Testis (tissue), 2 donors: Measurements from ENCODE around the gene RAB7B.

Source experiments
- POLR2A ChIP-seq: fragments of 450-650 bp; IDR thresholded peaks from one replicate; pipeline ENCODE4 v1.6.1; 2017; ENCODE audit warnings: antibody characterized with exemption, mild to moderate bottlenecking, moderate library complexity
- TF ChIP-seq, protein P1 (sequence below), 3 experiments: fragments of 450-650 bp in 2 of 3; fragments of 200-600 bp in 1 of 3; sonication (generic) in 1 of 3; IDR thresholded peaks; one replicate each; pipeline ENCODE4 v1.5.1; 2016 to 2019; ENCODE audit warnings: antibody characterized with exemption in 3 of 3, mild to moderate bottlenecking in 2 of 3, moderate library complexity in 1 of 3

DNA sequence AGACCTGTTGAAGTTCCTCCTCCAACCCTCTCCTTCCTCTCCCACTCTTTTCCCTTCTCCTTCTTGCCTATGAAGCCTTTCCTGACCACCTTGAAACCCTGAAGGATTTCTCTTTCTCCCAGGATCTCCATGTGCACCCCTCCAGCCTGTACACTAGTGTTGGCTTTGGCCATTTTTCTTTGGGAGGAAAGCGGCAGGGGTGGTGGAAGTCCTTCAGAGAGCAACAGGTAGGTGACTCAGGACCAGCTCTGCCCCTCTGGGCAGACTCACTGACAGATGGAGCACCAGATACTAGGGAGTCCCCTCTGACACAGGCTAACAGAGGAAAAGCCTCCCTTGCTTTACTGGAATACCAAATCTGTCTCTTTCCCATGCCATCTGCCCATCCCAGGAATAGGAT, 64.5 kb downstream of the RAB7B start:
- TF ChIP-seq POLR2A, result no peak
- TF ChIP-seq, protein P1, sequence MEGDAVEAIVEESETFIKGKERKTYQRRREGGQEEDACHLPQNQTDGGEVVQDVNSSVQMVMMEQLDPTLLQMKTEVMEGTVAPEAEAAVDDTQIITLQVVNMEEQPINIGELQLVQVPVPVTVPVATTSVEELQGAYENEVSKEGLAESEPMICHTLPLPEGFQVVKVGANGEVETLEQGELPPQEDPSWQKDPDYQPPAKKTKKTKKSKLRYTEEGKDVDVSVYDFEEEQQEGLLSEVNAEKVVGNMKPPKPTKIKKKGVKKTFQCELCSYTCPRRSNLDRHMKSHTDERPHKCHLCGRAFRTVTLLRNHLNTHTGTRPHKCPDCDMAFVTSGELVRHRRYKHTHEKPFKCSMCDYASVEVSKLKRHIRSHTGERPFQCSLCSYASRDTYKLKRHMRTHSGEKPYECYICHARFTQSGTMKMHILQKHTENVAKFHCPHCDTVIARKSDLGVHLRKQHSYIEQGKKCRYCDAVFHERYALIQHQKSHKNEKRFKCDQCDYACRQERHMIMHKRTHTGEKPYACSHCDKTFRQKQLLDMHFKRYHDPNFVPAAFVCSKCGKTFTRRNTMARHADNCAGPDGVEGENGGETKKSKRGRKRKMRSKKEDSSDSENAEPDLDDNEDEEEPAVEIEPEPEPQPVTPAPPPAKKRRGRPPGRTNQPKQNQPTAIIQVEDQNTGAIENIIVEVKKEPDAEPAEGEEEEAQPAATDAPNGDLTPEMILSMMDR (IDR thresholded peaks at IDR 0.05), result no peak
